Mucosa of stomach (tissue), 1 donor: ENCODE results near the gene ABTB2.

Experiments
- H3K27me3 ChIP-seq: one replicate; pipeline ENCODE4 v1.7.0; 2013; ENCODE audit warnings: mild to moderate bottlenecking, low read length; ENCODE audit not compliant: control insufficient read depth, insufficient read depth
- H3K36me3 ChIP-seq: one replicate; pipeline ENCODE4 v1.7.0; 2013; ENCODE audit warnings: low read length; ENCODE audit not compliant: control insufficient read depth, insufficient read depth
- H3K4me1 ChIP-seq: one replicate; pipeline ENCODE4 v1.7.0; 2013; ENCODE audit warnings: mild to moderate bottlenecking, low read length; ENCODE audit not compliant: control insufficient read depth, insufficient read depth
- H3K4me3 ChIP-seq: one replicate; pipeline ENCODE4 v1.7.0; 2013; ENCODE audit warnings: low read length
- H3K9ac ChIP-seq: one replicate; pipeline ENCODE4 v1.7.0; 2013; ENCODE audit warnings: mild to moderate bottlenecking, low read length, moderate library complexity
- H3K9me3 ChIP-seq: one replicate; pipeline ENCODE4 v1.7.0; 2013; ENCODE audit warnings: mild to moderate bottlenecking, low read length, moderate library complexity; ENCODE audit not compliant: control insufficient read depth
- donor health status: Pancreatic carcinoma.

Gene ABTB2

DNA sequence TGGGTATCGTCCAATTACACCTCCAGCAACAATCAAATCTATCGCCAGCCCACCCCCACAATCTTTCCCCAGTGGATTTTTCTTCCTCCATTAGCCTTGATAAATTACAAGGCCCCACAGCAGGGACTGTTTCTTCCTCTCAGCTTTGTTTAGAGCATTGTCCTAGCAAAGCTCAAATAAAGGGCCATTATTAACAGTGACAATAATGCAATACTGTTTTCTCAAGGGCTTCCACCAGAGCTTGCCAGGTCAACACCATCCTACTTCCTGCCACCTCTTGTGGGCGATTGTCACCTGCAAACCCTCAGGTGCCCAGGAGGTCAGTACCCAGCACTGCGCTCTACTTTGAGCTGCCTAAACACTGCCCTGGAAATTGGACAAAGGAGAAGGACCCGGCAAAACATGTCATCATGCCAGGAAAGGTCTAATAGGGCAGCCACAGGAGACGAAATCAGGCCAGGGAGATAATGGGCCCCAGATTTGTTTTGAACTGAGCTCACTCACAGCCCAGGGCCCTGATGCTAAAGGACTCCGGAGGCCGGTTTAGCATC, 95.2 kb downstream of the ABTB2 start:
- H3K27me3 ChIP-seq, result no peaks in the 10 kb centered on the region
- no peak overlapping the region for H3K4me3 ChIP-seq
- H3K9ac ChIP-seq, result no peak overlapping the region
- H3K9me3 ChIP-seq, result no peaks in the 10 kb centered on the region
- H3K4me1 ChIP-seq, result peaks cover 19% of the 10 kb centered on the region
- H3K36me3 ChIP-seq, result no peaks in the 10 kb centered on the region

DNA sequence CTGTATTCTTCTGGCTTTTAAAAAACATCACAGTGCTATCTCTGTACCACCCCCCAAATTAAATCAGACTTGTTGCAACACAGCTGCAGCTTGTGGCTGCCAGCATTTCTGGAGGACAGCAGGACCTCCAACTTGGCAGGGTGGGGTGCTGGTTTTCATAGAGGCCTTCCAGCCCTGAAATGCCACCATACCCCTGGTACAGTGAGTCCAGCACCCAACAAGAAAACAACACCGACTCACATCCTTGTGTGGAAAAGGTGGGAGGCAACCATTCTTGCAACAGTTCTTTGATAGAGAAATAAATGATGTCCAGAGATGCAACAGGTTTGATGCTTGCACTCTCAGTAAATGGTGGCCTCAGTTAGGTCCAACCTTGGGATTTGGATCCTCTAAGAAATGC, 96.0 kb downstream of the ABTB2 start:
- Histone ChIP-seq H3K4me1 (peaks cover 16% of the 10 kb centered on the region), H3K36me3 (no peaks in the 10 kb centered on the region), H3K4me3 (no peak overlapping the region)

DNA sequence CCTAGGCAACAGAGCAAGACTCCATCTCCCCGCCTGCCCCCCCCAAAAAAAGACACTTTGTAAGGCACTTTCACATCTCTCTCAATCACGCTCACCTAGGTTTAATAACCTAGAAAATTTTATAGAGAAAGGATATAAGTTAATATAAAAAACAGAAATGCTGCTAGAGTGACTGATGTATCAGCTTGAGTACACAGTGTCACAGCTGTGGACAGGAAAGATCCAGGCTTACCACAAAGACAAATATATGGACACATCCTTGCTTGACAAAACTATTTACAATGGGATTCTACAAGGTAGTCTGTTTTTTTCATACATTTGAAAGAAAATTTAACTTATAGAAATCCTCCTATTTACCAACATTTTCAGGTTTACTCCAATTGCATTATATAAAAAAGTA, 96.7 kb downstream of the ABTB2 start:
- Histone ChIP-seq H3K4me1 (peaks cover 16% of the 10 kb centered on the region), H3K36me3 (no peaks in the 10 kb centered on the region), H3K9me3 (no peaks in the 10 kb centered on the region), H3K9ac (no peak overlapping the region), H3K27me3 (no peaks in the 10 kb centered on the region), H3K4me3 (no peak overlapping the region)

More for the DNA sequence above, 96.0 kb downstream of the ABTB2 start:
- H3K9me3 ChIP-seq, result no peaks in the 10 kb centered on the region
- H3K9ac ChIP-seq, result no peak overlapping the region
- no peaks in the 10 kb centered on the region for H3K27me3 ChIP-seq

- Histone ChIP-seq H3K4me3 (no peak overlapping the region), H3K27me3 (no peaks in the 10 kb centered on the region), H3K9ac (no peak overlapping the region), H3K9me3 (no peaks in the 10 kb centered on the region), H3K36me3 (no peaks in the 10 kb centered on the region), H3K4me1 (peaks cover 16% of the 10 kb centered on the region)
Observed at GRCh38 chr11:34260072-34260575, 97.7 kb downstream of the ABTB2 start.

GRCh38 chr11:34259087-34259486, 98.7 kb downstream of the ABTB2 start:
- Histone ChIP-seq H3K9me3 (no peaks in the 10 kb centered on the region), H3K27me3 (no peaks in the 10 kb centered on the region), H3K9ac (no peak overlapping the region), H3K4me1 (peaks cover 16% of the 10 kb centered on the region), H3K4me3 (no peak overlapping the region), H3K36me3 (no peaks in the 10 kb centered on the region)

DNA sequence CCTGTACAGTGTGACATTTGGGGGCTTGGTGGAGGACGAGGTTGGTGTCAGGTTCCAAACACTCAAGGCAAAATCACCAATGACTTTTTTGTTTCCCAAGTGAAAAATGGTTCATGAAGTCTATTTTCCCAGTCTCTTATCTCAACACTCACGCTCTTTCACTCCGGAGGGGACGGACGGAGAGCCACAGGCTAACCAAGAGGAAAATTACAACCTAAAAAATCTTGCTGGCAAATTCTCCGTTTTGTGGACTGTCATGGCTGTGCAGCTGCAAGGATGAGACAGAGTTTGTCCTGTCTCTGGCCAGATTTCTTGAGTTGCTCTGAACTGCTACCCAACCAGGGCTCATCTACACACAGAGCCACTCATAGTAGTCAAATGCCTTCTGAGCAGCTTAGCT, 101.2 kb downstream of the ABTB2 start:
- Histone ChIP-seq H3K4me3 (no peak overlapping the region), H3K27me3 (no peaks in the 10 kb centered on the region), H3K9me3 (no peaks in the 10 kb centered on the region), H3K4me1 (peaks cover 4% of the 10 kb centered on the region), H3K36me3 (no peaks in the 10 kb centered on the region), H3K9ac (no peak overlapping the region)

- Histone ChIP-seq H3K9ac (no peak overlapping the region), H3K4me3 (no peak overlapping the region)
Observed at GRCh38 chr11:34256150-34256549, 101.7 kb downstream of the ABTB2 start.

GRCh38 chr11:34255101-34255500, 102.7 kb downstream of the ABTB2 start:
- Histone ChIP-seq H3K9ac (no peak overlapping the region), H3K36me3 (no peaks in the 10 kb centered on the region), H3K4me3 (no peak overlapping the region), H3K27me3 (no peaks in the 10 kb centered on the region), H3K4me1 (peaks cover 14% of the 10 kb centered on the region), H3K9me3 (no peaks in the 10 kb centered on the region)

More at GRCh38 chr11:34256150-34256549, 101.7 kb downstream of the ABTB2 start:
- no peaks in the 10 kb centered on the region for H3K27me3 ChIP-seq
- no peaks in the 10 kb centered on the region for H3K36me3 ChIP-seq
- H3K9me3 ChIP-seq, result no peaks in the 10 kb centered on the region
- H3K4me1 ChIP-seq, result peaks cover 7% of the 10 kb centered on the region

DNA sequence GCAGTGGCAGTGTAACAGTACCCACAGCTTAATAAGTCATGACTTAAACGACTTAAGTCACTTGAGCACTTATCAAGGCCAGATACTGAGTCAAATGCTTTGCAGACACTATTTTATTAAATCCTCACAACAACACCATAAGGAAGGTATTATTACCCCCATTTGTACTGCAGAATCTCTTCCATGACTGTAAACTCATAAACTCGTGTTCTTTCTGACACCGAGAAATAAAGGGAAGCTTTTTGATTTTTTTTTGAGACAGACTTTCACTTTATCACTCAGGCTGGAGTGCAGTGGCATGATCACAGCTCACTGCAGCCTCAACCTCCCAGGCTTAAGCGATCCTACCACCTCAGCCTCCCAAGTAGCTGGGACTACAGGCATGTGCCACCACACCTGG, 103.8 kb downstream of the ABTB2 start:
- no peak overlapping the region for H3K9ac ChIP-seq
- no peak overlapping the region for H3K4me3 ChIP-seq
- H3K27me3 ChIP-seq, result no peaks in the 10 kb centered on the region

DNA sequence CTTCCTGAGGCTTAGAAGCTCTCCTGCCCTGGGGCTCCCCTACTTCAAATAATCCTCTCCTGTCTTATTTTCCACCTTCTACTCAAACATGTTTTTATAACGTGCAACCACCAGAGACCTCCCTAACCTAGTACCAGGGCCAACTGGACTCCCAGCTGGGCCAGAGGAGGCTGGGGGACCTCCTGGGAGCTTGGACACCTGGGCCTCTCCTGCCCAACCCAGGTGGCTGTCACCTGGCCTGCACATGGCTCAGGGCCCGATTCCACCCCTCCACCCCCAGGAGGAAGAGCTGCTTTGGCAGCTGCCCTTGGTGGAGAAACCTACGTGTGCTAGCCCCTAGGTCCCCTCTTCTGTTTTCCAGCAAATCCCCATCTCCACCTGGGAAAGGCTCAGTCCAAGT, 105.2 kb downstream of the ABTB2 start:
- Histone ChIP-seq H3K27me3 (no peaks in the 10 kb centered on the region), H3K36me3 (no peaks in the 10 kb centered on the region), H3K4me3 (no peak overlapping the region), H3K4me1 (peaks cover 14% of the 10 kb centered on the region), H3K9ac (no peak overlapping the region), H3K9me3 (no peaks in the 10 kb centered on the region)

More for the DNA sequence above, 103.8 kb downstream of the ABTB2 start:
- Histone ChIP-seq H3K4me1 (peaks cover 14% of the 10 kb centered on the region), H3K36me3 (no peaks in the 10 kb centered on the region), H3K9me3 (no peaks in the 10 kb centered on the region)

GRCh38 chr11:34252015-34252414, 105.8 kb downstream of the ABTB2 start:
- no peak overlapping the region for H3K4me3 ChIP-seq
- H3K9ac ChIP-seq, result no peak overlapping the region
- no peaks in the 10 kb centered on the region for H3K36me3 ChIP-seq
- H3K9me3 ChIP-seq, result no peaks in the 10 kb centered on the region
- peaks cover 14% of the 10 kb centered on the region for H3K4me1 ChIP-seq
- H3K27me3 ChIP-seq, result no peaks in the 10 kb centered on the region

GRCh38 chr11:34251589-34251980, 106.2 kb downstream of the ABTB2 start:
- no peak overlapping the region for H3K4me3 ChIP-seq
- no peak overlapping the region for H3K9ac ChIP-seq

More at GRCh38 chr11:34251589-34251980, 106.2 kb downstream of the ABTB2 start:
- Histone ChIP-seq H3K27me3 (no peaks in the 10 kb centered on the region), H3K36me3 (no peaks in the 10 kb centered on the region), H3K9me3 (no peaks in the 10 kb centered on the region), H3K4me1 (peaks cover 14% of the 10 kb centered on the region)
